ENCODE results near the gene SDK1.

DNA sequence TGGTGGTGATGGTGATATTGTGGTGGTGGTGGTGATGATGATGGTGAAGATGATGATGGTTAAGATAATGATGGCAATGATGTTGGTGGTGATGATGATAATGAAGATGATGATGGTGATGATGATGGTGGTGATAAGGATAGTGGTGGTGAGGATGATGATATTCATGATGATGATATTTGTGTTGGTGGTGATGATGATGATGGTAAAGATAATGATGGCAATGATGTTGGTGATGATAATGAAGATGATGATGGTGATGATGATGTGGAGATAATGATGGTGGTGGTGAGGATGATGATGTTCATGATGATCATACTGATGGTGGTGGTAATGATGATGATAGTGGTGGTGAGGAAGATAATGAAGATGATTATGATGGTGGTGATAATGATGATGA is 30.7 kb upstream of the SDK1 start:
- TF ChIP-seq, protein P1, sequence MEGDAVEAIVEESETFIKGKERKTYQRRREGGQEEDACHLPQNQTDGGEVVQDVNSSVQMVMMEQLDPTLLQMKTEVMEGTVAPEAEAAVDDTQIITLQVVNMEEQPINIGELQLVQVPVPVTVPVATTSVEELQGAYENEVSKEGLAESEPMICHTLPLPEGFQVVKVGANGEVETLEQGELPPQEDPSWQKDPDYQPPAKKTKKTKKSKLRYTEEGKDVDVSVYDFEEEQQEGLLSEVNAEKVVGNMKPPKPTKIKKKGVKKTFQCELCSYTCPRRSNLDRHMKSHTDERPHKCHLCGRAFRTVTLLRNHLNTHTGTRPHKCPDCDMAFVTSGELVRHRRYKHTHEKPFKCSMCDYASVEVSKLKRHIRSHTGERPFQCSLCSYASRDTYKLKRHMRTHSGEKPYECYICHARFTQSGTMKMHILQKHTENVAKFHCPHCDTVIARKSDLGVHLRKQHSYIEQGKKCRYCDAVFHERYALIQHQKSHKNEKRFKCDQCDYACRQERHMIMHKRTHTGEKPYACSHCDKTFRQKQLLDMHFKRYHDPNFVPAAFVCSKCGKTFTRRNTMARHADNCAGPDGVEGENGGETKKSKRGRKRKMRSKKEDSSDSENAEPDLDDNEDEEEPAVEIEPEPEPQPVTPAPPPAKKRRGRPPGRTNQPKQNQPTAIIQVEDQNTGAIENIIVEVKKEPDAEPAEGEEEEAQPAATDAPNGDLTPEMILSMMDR (conservative IDR thresholded peaks at IDR 0.05; ENCODE audit: low read length): no peak
- no peak for TF ChIP-seq EZH2phosphoT487 (IDR thresholded peaks at IDR 0.05; ENCODE audit: borderline replicate concordance, low read depth, low read length)

Data from OCI-LY7 (cell line).